Endothelial cell of umbilical vein (primary cell): ENCODE data around the gene SP6. TPM values are rescaled to one million over a fixed set of nuclear protein-coding genes. Genes with fewer than 3 reads are reported as not detected.

Experiments used
- Bru-seq: library from RNA; stranded (reverse); fragments of 400-500 nt; gene quantifications from one replicate; lab custom pipeline; 2021; lab: Mats Ljungman, UMichigan
- BruChase-seq, 2 experiments: library from RNA; stranded (reverse); fragments of 400-500 nt; gene quantifications; one replicate each; lab custom pipeline; 2021; lab: Mats Ljungman, UMichigan
- BruUV-seq: library from RNA; stranded (reverse); fragments of 400-500 nt; replicated peaks from 2 replicates; lab custom pipeline; 2021; lab: Mats Ljungman, UMichigan
- CTCF ChIA-PET: fragments of 300-600, 350-600 bp; sonication (Branson Sonifier 250); formaldehyde crosslinking; loops from one replicate; lab custom pipeline; 2021; ENCODE audit warnings: antibody characterized with exemption, inconsistent platforms; lab: Charles Lee
- POLR2A ChIA-PET: fragments of 300-600, 350-600 bp; sonication (Branson Sonifier 250); formaldehyde crosslinking; loops from one replicate; lab custom pipeline; 2021; ENCODE audit warnings: antibody characterized with exemption, inconsistent platforms; lab: Charles Lee
- DNase-seq: peaks from one replicate; pipeline ENCODE4 v3.0.0-alpha.2; 2011; ENCODE audit warnings: low read depth, low spot score
- FAIRE-seq: peaks from 2 replicates; lab custom pipeline; 2011; peaks lifted over from hg19 to GRCh38; lab: Jason Lieb, UNC
- H2AFZ ChIP-seq: 2 replicates; pipeline ENCODE4 v1.6.0; 2012; ENCODE audit warnings: low read depth, low read length, control low read depth, inconsistent platforms
- H3K27ac ChIP-seq: 2 replicates; pipeline ENCODE4 v1.5.1; 2011; ENCODE audit warnings: low read depth, mild to moderate bottlenecking, control low read depth, low read length, moderate library complexity; ENCODE audit not compliant: insufficient read depth
- H3K27me3 ChIP-seq, 2 experiments: 2 replicates each; pipeline versions ENCODE4 v1.6.0 to v1.6.1; 2011; ENCODE audit warnings: low read length in 2 of 2, mixed read lengths in 1 of 2; ENCODE audit not compliant: control insufficient read depth in 2 of 2, insufficient read depth in 2 of 2
- H3K36me3 ChIP-seq, 2 experiments: 2 replicates in 1 of 2; 3 replicates in 1 of 2; pipeline ENCODE4 v1.5.1; 2011; ENCODE audit warnings: low read length in 2 of 2, mild to moderate bottlenecking in 1 of 2, moderate library complexity in 1 of 2; ENCODE audit not compliant: control insufficient read depth in 2 of 2, insufficient read depth in 2 of 2; ENCODE audit errors: extremely low read depth in 1 of 2
- H3K4me1 ChIP-seq: 3 replicates; pipeline ENCODE4 v1.5.1; 2011; ENCODE audit warnings: mild to moderate bottlenecking, low read length; ENCODE audit not compliant: control insufficient read depth, insufficient read depth; ENCODE audit errors: extremely low read depth
- H3K4me2 ChIP-seq: 2 replicates; pipeline ENCODE4 v1.6.1; 2011; ENCODE audit warnings: low read length, control low read depth, mixed read lengths; ENCODE audit not compliant: insufficient read depth
- H3K4me3 ChIP-seq, 3 experiments: fragments of 200-600 bp in 1 of 3; sonication (generic), shearing (Covaris generic) in 1 of 3; replicated peaks in 1 of 3; 2 replicates each; pipeline ENCODE4 v1.5.1; 2011 to 2016; ENCODE audit warnings: control low read depth in 3 of 3, low read length in 3 of 3, mild to moderate bottlenecking in 2 of 3, inconsistent platforms in 1 of 3, low read depth in 1 of 3, moderate library complexity in 1 of 3; ENCODE audit not compliant: insufficient read depth in 1 of 3
- H3K79me2 ChIP-seq: 2 replicates; pipeline ENCODE4 v1.6.0; 2012; ENCODE audit warnings: low read length, inconsistent platforms; ENCODE audit not compliant: control insufficient read depth, insufficient read depth
- H3K9ac ChIP-seq: replicated peaks from 2 replicates; pipeline ENCODE3; 2011; ENCODE audit warnings: low read length, control low read depth; ENCODE audit not compliant: insufficient read depth; ENCODE audit errors: extremely low read depth
- H3K9me1 ChIP-seq: replicated peaks from 3 replicates; pipeline ENCODE4 v1.6.0; 2011; ENCODE audit warnings: mild to moderate bottlenecking, low read length; ENCODE audit not compliant: control insufficient read depth, insufficient read depth; ENCODE audit errors: extremely low read depth
- H3K9me3 ChIP-seq: replicated peaks from 2 replicates; pipeline ENCODE4 v1.5.1; 2012; ENCODE audit warnings: low read length, inconsistent platforms; ENCODE audit not compliant: control insufficient read depth, insufficient read depth
- H4K20me1 ChIP-seq: replicated peaks from 2 replicates; pipeline ENCODE3; 2011; ENCODE audit warnings: mild to moderate bottlenecking, low read length; ENCODE audit not compliant: control insufficient read depth, insufficient read depth; ENCODE audit errors: extremely low read depth
- FOS ChIP-seq: IDR thresholded peaks from 2 replicates; pipeline ENCODE4 v1.6.1; 2011; ENCODE audit warnings: mild to moderate bottlenecking, low read length, moderate library complexity, borderline replicate concordance; ENCODE audit not compliant: insufficient read depth
- MYC ChIP-seq: IDR thresholded peaks from one replicate; pipeline ENCODE4 v1.6.1; 2011; ENCODE audit warnings: mild to moderate bottlenecking, low read depth, low read length
- POLR2AphosphoS5 ChIP-seq: IDR thresholded peaks from 2 replicates; pipeline ENCODE4 v1.6.1; 2012; ENCODE audit warnings: low read depth, mild to moderate bottlenecking, control low read depth, low read length, moderate library complexity; ENCODE audit not compliant: insufficient read depth
- dilution Hi-C: fragments of 300-500 bp; cut with MboI; formaldehyde crosslinking; loops from one replicate; pipeline ENCODE4 v1.15.0; 2019; ENCODE audit warnings: low sequenced_read_pairs; ENCODE audit not compliant: extremely low pct_ligation_motif_present
- intact Hi-C: fragments of 100-400 bp; cut with micrococcal nuclease; formaldehyde crosslinking; loops from one replicate; pipeline ENCODE4 v1.10.0; 2022
- long read RNA-seq: library from polyadenylated mRNA; stranded (forward); transcript quantifications from one replicate; pipeline ENCODE4 v2.0.0, GENCODE V29; 2021
- polyA minus RNA-seq, 3 experiments: library from RNA; depleted of rRNA, polyadenylated mRNA; stranded (reverse); fragments of >200 nt; gene quantifications; 1 replicate in 1 of 3; 2 replicates in 2 of 3; pipeline ENCODE4 v1.2.3, GENCODE V29; 2011
- polyA plus RNA-seq, 4 experiments: library from polyadenylated mRNA; depleted of rRNA in 3 of 4; stranded (reverse) in 3 of 4; unstranded in 1 of 4; fragments of >200 nt; gene quantifications; 2 replicates each; pipeline versions ENCODE4 v1.2.1 to v1.2.3, GENCODE V29; 2011 to 2012; ENCODE audit warnings: missing spikeins in 1 of 4
- total RNA-seq: library from RNA; stranded (reverse); gene quantifications from 2 replicates; pipeline ENCODE4 v1.2.3, GENCODE V29; 2021
- TF ChIP-seq, protein P1 (sequence below), 2 donors: IDR thresholded peaks; 1 replicate in 1 of 2; 2 replicates in 1 of 2; pipeline ENCODE4 v1.5.1; 2011; ENCODE audit warnings: low read length in 2 of 2, mild to moderate bottlenecking in 2 of 2, moderate library complexity in 2 of 2, control low read depth in 1 of 2, inconsistent platforms in 1 of 2, low read depth in 1 of 2; ENCODE audit not compliant: insufficient read depth in 1 of 2; ENCODE audit errors: extremely low read depth in 1 of 2

SP6 gene
- total RNA-seq = 0.90 and 1.3 TPM in 2 replicates
- 0.11 and 0.13 TPM in 2 replicates for polyA plus RNA-seq
- polyA plus RNA-seq (2011; cell fraction: cytosol; rRNA removed) = 0.06 TPM in 2 replicates
- 0.07 and 0.10 TPM in 2 replicates for polyA plus RNA-seq (2011; cell fraction: nucleus; rRNA removed)
- 0.29 and 0.35 TPM in 2 replicates for polyA plus RNA-seq (2012)
- 0.06 and 0.10 TPM in 2 replicates for polyA minus RNA-seq
- 0.20 TPM for polyA minus RNA-seq (2011; cell fraction: cytosol; rRNA and poly(A)+ RNA removed)
- 0.14 TPM in 1 of 2 replicates, not detected in the other for polyA minus RNA-seq (2011; cell fraction: nucleus; rRNA and poly(A)+ RNA removed)
- percentile 26 among the genes with signal in this experiment for Bru-seq, nascent RNA
- BruChase-seq, experiment 1, labeled RNA remaining after a 6-hour chase = percentile 29 among the genes with signal in this experiment
- BruChase-seq, experiment 2, labeled RNA remaining after a 2-hour chase = percentile 33 among the genes with signal in this experiment
- long read RNA-seq = 0 reads

DNA sequence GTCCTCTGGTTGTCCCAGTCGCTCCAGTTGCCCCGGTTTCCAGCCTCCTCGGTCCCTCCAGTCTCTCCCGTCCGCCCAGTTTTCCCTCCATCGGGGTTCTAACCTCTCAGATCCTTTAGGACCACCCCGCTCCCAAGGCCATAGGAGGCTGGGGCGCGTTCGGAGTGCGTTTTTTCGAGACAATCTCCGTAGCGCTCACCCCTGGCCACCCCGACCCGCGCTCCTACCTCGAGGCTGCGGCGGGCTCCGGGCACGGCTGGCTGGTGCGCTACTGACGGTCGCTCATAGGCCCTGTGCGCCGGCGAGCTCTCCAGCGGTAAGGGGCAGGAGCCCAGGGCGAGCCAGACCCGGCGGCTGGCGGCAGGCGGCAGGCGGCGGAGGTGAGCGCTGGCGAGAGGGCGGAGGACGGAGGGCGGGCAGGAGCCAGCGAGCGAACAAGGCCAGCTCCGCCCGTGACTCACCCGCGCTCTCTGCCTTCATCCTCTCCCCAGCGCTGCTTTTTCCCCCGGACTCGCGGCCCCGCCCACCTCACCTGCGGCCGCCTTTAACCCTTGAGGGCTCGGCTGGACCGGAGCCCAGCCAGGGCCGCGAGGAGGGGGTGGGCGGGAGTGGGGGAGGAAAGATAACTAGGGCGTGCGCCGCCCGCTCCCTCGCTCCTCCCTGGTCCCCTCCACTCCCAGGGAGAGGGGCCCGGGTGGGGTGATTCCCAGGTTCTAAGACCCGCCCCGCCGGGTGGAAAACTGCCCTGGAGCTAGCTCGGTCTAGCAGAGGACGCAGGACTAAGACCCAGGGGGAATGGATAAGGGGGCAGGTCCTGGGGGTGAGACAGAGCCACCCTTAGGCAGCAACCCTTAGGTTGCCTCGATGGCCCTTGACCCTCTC, at the start of gene SP6:
Gene SP6, minus strand, starts transcription at position 472 of the 882 bp plus-strand sequence. CDS start 2,734 bp downstream, outside the sequence.
- POLR2A ChIA-PET = no interaction called here
- Histone ChIP-seq H3K9me1 (no peaks in the 10 kb centered on the region), H3K27me3 (peaks cover 3 to 11% of the 10 kb centered on the region in 2 experiments), H3K9ac (no peak within 1 kb of the TSS), H3K27ac (no peak within 1 kb of the TSS), H3K79me2 (no peaks in the 10 kb centered on the region), H3K4me2 (peak within 1 kb of the TSS; percentile 42), H3K36me3 (no peaks in the 10 kb centered on the region), H3K4me3 (peak within 1 kb of the TSS in 1 of 3 experiments; percentile 6), H2AFZ (peak within 1 kb of the TSS; percentile 35), H3K4me1 (peaks cover 16% of the 10 kb centered on the region), H3K9me3 (no peaks in the 10 kb centered on the region), H4K20me1 (no peaks in the 10 kb centered on the region)
- DNase-seq (peak; percentile 58), FAIRE-seq (peak; percentile 77)
- dilution Hi-C loops (no loop called here), intact Hi-C loops (no loop called here)
- no TSS peak for BruUV-seq
- TF ChIP-seq MYC (no peak), FOS (no peak), POLR2AphosphoS5 (peak; percentile 36)
- TF ChIP-seq, protein P1, sequence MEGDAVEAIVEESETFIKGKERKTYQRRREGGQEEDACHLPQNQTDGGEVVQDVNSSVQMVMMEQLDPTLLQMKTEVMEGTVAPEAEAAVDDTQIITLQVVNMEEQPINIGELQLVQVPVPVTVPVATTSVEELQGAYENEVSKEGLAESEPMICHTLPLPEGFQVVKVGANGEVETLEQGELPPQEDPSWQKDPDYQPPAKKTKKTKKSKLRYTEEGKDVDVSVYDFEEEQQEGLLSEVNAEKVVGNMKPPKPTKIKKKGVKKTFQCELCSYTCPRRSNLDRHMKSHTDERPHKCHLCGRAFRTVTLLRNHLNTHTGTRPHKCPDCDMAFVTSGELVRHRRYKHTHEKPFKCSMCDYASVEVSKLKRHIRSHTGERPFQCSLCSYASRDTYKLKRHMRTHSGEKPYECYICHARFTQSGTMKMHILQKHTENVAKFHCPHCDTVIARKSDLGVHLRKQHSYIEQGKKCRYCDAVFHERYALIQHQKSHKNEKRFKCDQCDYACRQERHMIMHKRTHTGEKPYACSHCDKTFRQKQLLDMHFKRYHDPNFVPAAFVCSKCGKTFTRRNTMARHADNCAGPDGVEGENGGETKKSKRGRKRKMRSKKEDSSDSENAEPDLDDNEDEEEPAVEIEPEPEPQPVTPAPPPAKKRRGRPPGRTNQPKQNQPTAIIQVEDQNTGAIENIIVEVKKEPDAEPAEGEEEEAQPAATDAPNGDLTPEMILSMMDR (IDR thresholded peaks at IDR 0.05; ENCODE audit: extremely low read depth in 1 of 2, insufficient read depth in 1 of 2, low read depth in 1 of 2, low read length in 2 of 2) = peak in 1 of 2 donors; percentile 31
- CTCF ChIA-PET = interaction anchor here (0.7 to 10.2 kb wide), 11 partner anchors 8 to 168 kb away, joined by 3 to 367 read pairs (median 3); partner anchors contain the start of genes OSBPL7 and SCRN2
